Fibroblast of upper back skin (primary cell): ENCODE results near the gene BBS5.
"Not testable (repeated sequence)": the region's sequence is repeated elsewhere in the genome, so short reads cannot be mapped to it uniquely, and the experiment has no call there.

Experiments used
- DNase-seq: peaks from one replicate; pipeline ENCODE4 v3.0.0-alpha.2; 2013

The BBS5 gene

GRCh38 chr2:169490834-169491233 lies 11.5 kb downstream of the BBS5 start:
- no peak for DNase-seq

GRCh38 chr2:169491378-169491777 lies 12.1 kb downstream of the BBS5 start:
- no peak for DNase-seq

GRCh38 chr2:169493360-169493759 lies 14.1 kb downstream of the BBS5 start:
- no peak for DNase-seq

- DNase-seq: no peak
Observed at GRCh38 chr2:169495310-169495928, 16.1 kb downstream of the BBS5 start.

GRCh38 chr2:169504651-169505050 lies 25.4 kb downstream of the BBS5 start:
- no peak for DNase-seq

- DNase-seq: peak; percentile 25
Observed at GRCh38 chr2:169507698-169508097, 28.4 kb downstream of the BBS5 start.

- DNase-seq: peak; percentile 22
Observed at GRCh38 chr2:169509298-169509885, 30.1 kb downstream of the BBS5 start, which contains the start of gene KLHL41. KLHL41 (plus strand) TSS chr2:169509702; CDS start chr2:169509779, 77 bp downstream.

- no peak for DNase-seq
Observed at GRCh38 chr2:169509955-169510354, 30.7 kb downstream of the BBS5 start.

- no peak for DNase-seq
Observed at GRCh38 chr2:169510496-169510895, 31.2 kb downstream of the BBS5 start.

- no peak for DNase-seq
Observed at GRCh38 chr2:169511818-169512217, 32.5 kb downstream of the BBS5 start.

- DNase-seq: no peak
Observed at GRCh38 chr2:169512525-169512924, 33.2 kb downstream of the BBS5 start.

- no peak for DNase-seq
Observed at GRCh38 chr2:169513094-169513493, 33.8 kb downstream of the BBS5 start.

- DNase-seq: no peak
Observed at GRCh38 chr2:169513926-169514325, 34.6 kb downstream of the BBS5 start.

GRCh38 chr2:169514758-169515157 lies 35.5 kb downstream of the BBS5 start:
- DNase-seq: not testable (repeated sequence)

GRCh38 chr2:169516488-169516995 lies 37.2 kb downstream of the BBS5 start:
- not testable (repeated sequence) for DNase-seq

- DNase-seq: no peak
Observed at GRCh38 chr2:169520896-169521295, 41.6 kb downstream of the BBS5 start.

- no peak for DNase-seq
Observed at GRCh38 chr2:169523681-169524080, 44.4 kb downstream of the BBS5 start.

- DNase-seq: no peak
Observed at GRCh38 chr2:169525434-169525833, 46.1 kb downstream of the BBS5 start.

- peak; percentile 19 for DNase-seq
Observed at GRCh38 chr2:169526451-169526850, 47.2 kb downstream of the BBS5 start.

- peak; percentile 47 for DNase-seq
Observed at GRCh38 chr2:169528271-169528701, 49.0 kb downstream of the BBS5 start.

- not testable (repeated sequence) for DNase-seq
Observed at GRCh38 chr2:169539460-169539859, 60.2 kb downstream of the BBS5 start.

GRCh38 chr2:169540146-169540545 lies 60.9 kb downstream of the BBS5 start:
- no peak for DNase-seq

GRCh38 chr2:169542433-169542832 lies 63.1 kb downstream of the BBS5 start:
- DNase-seq: no peak

GRCh38 chr2:169546756-169547155 lies 67.5 kb downstream of the BBS5 start:
- no peak for DNase-seq
